NCI-H2107 treated with DMSO at 0.1 percent for 48 hours (cell line): ENCODE data around the gene WDPCP.
"Not testable (repeated sequence)": the region's sequence is repeated elsewhere in the genome, so short reads cannot be mapped to it uniquely, and the experiment has no call there.

Experiments
- DNase-seq: peaks from one replicate; lab custom pipeline; 2025; ENCODE audit not compliant: unreplicated experiment; lab: John Stamatoyannopoulos, UW

Gene WDPCP

GRCh38 chr2:63544017-63544627, 44.2 kb downstream of the WDPCP start:
- DNase-seq = no peak

- DNase-seq = no peak
These were observed 48.7 kb downstream of the WDPCP start for GRCh38 chr2:63539416-63540162.

DNA sequence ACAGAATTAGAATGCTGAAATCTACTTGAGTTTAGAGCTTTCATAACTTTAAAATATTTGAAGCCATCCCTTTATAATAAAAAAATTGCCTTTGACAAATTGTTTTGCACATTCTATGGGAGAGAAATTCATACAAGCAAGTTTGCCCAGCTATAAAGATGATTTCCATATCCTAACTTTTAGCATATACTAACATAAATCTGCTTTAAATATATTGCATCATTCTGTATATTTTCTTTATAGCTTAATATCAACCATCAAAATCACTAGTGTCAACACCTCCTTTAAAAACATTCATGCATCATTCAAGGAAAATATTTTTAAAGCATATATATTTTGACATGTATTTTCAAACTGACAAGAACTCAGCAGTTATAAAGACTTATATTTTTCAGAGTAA, 49.9 kb downstream of the WDPCP start:
- no peak for DNase-seq

DNA sequence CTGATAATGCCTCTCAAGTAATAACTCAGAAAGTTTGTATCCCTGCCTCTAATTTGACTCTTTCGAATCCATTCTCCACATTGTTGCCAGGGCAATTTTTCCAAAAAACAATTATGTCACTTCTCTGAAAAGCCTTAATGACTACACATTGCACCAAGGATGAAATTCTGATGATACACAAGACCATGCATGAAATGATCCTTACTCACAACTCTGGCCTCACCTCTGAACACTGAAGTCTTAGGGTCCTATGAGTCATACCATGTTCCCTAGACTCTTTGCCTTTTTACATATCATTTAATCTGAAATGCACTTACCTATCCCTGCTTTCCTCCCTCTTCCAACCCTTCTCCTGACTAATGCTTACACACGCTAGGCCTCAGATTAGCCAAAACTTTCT, 51.0 kb downstream of the WDPCP start:
- no peak for DNase-seq

DNA sequence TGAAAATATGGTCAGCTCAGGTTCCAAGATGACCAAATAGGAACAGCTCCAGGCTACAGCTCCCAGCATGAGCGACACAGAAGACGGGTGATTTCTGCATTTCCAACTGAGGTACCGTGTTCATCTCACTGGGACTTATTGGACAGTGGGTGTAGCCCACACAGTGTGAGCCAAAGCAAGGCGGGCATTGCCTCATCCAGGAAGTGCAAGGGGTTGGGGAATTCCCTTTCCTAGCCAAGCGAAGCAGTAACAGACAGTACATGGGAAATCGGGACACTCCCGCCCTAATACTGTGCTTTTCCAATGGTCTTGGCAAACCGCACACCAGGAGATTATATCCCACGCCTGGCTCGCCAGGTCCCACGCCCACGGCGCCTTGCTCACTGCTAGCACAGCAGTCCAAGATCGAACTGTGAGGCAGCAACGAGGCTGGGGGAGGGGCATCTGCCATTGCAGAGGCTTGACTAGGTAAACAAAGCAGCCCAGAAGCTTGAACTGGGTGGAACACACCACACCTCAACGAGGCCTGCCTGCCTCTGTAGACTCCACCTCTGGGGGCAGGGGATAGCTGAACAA, 57.5 kb downstream of the WDPCP start:
- no peak for DNase-seq

DNA sequence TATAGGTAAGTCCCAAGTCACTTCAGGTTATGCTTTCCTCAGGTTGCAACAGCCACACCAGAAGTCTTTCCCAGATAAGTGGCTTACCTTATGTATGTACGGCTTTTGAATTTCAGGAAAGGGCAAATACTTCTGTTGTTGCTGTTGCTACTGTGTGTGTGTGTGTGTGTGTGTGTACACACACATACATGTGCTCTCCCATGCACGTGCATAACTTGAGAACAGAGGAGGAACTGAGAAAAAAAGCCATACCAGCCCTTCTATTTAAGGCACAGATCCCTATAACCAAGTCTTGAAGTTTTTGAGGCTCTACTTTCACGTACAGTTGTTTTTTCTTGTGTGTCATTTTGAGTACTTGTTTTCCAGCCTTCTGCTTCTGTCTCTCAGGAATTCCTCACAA, 62.4 kb downstream of the WDPCP start:
- no peak for DNase-seq

- DNase-seq = no peak
These were observed 65.3 kb downstream of the WDPCP start for GRCh38 chr2:63522950-63523349.

GRCh38 chr2:63520793-63521192, 67.5 kb downstream of the WDPCP start:
- DNase-seq = no peak

DNA sequence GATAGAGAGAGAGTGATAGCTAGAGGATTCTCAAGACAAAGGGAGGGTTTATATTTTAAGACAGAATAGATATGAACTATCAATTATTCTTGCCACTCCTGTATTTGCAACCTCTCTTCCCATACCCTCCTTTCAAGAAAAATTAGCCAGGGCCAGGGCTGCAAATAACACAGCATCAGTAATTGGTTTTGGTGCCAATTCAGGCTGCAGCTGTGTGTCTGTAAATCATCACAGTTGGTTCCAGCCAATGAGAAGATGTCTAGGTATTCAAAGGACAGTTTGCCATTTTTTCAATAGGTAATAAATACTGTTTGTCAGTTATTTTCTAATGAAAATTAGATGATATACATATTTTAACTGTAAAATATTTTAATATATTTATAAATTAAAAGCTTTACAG, 73.5 kb downstream of the WDPCP start:
- DNase-seq = no peak

DNA sequence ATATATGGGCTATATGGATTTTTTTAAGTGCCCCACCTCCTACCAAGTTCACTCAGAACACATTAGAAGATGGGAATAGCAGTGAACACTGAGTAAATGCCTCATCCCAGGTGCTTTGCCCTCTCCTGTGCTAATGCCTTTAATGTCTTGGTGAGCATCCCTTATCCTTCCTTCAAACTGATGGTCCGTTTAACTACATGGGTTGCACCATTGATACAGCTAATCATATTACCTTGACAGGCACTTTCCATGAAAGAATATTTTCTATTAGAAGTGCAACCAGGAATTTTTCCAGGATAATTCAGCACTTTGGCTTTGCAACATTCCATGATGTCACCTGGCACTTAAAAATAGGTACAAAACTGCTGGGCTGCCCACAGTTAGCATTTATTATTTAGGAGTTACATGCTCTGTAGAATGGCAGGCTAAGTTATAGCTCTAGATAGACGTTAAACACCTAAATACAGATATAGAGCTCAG, 74.0 kb downstream of the WDPCP start:
- DNase-seq = no peak

DNA sequence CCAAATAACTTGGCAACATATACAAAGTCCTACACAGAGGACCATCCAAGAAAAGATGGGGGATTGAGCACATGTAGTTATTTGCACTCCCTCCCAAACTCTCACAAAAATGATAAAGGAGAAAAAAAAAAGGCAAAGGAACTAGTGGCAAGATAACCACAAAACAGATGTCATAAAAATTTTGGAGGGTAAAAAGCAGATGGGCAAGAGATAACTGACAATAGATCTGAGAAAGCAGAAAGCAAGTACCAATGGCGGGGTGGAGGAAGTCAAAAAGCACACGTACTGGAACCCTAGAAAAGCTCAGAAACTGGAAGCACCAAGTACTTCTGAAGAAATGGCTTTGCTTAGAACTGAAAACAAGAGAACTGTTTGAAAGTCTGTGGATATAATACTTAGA, 82.0 kb downstream of the WDPCP start:
- no peak for DNase-seq

DNA sequence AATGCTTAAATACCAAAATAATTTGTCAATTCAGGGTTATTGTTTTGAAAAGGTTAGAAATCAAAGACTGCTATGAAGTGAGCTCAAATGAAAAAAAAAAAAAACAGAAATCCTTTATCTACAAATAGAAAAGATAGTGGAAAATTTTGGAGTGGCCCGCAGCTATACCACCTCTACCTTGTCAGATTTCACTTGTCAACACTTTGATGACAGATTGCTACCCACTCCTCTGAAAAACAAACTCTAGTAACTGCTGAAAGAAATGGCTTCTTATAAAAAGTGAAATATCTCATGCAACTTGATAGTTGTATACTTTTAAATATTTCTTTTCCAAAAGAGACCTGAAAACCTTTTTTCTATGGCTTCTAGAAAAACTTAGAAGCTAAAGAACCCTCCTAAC, 84.5 kb downstream of the WDPCP start:
- DNase-seq = no peak

- no peak for DNase-seq
These were observed 87.9 kb downstream of the WDPCP start for GRCh38 chr2:63500398-63500797.

DNA sequence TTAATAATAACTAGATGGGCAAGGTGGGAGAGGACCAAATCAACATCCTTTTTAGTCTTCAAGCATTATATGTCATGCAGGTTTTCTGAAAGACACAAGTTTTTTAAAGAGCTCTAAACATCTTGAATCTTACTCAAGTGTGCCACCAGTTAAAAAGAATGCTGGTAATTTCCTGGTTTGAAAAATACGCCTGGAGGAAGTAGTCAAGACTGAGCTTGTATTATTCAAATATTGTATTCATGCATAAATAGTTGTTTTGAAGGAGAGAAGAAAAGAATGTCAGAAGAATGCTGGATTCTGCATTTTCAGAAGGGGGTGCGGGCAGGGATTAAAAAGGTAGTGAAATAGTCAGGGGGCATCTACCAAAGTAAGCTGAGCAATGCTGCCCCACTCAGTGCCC, 90.7 kb downstream of the WDPCP start:
- DNase-seq = no peak

GRCh38 chr2:63494968-63495367, 93.3 kb downstream of the WDPCP start:
- no peak for DNase-seq

- no peak for DNase-seq
These were observed 94.2 kb downstream of the WDPCP start for GRCh38 chr2:63494100-63494499.

DNA sequence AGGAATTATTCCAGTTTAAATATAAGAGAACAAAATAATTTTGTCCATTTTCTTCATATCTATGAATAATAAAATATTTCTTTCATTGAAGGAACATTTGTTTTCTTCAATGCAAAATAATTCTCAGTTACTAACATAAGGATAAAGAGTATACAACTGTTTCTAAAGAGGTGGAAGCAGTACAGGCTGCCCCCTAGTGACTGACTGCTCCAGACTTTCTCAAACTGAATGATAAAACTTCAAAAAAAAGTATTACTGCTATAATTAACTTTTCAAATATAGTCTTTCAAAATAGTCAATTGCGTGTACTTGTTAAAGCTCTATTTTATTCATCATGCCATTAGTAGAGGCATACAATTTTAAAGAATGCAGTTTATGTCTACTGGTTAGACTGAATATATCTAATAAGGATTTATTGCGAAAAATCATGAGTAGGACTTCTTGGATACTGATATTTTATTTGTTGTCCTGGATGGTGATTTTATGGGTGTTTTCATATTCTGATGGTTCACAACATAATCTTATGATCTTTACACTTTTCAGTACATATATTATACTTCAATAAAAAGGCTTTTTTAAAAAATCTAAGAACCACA, 100.1 kb downstream of the WDPCP start:
- DNase-seq = no peak

- DNase-seq = no peak
These were observed 101.4 kb downstream of the WDPCP start for GRCh38 chr2:63486861-63487290.

GRCh38 chr2:63484901-63485300, 103.4 kb downstream of the WDPCP start:
- no peak for DNase-seq

DNA sequence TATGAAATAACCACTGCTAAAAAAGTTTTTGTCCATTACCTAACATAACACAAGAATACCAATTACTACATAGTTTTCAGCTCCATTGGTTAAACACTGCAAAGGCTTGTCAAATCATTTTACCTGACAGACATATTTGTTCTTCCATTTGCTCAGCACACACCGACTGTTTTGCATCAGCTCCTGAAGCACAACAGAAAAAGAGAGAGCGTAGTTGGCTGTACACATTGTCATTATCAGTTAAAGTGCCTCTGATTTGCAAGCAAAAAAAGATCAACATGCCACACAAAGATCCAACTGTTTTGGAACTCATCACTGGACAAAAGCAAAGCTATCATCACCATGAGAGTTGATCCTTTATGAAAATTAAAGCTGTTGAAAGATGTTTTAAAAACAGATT, 103.8 kb downstream of the WDPCP start:
- no peak for DNase-seq

DNA sequence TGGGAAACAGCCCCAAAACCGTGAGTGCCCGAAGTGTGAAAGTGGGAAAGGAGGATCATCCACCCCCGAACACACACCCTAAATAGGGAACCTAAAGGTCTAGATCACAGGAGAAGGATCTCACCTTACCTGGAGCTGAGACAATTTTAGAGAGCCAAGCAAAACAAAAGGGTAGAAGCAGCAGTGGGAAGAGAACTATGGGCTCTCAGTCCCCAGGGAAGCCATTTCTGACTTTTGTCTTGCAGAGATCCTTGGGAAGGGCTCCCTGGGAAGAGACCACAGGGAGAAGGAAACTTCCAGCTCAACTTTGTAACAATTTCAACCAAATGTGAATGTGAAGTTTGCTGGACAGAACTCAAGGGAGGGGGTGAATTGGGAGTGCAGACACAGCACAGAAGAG, 110.6 kb downstream of the WDPCP start:
- no peak for DNase-seq

- DNase-seq = not testable (repeated sequence)
These were observed 119.0 kb downstream of the WDPCP start for GRCh38 chr2:63469313-63469712.
